GM12891 (cell line): Measurements from ENCODE around the gene WFIKKN2.

Experiments
- POLR2A ChIP-seq: IDR thresholded peaks from 2 replicates; pipeline ENCODE4 v1.6.1; 2011; ENCODE audit warnings: low read depth, low read length, control low read depth
- POLR2AphosphoS5 ChIP-seq: IDR thresholded peaks from 2 replicates; pipeline ENCODE4 v1.6.1; 2011; ENCODE audit warnings: low read depth, low read length, control low read depth

- no peak for TF ChIP-seq POLR2AphosphoS5
- TF ChIP-seq POLR2A, result no peak
Measured at GRCh38 chr17:50799582-50799981, 35.8 kb upstream of the WFIKKN2 start.
